LNCaP clone FGC (cell line): Measurements from ENCODE around the gene IGFBP5.

ENCODE experiments used
- DNase-seq: peaks from one replicate; pipeline ENCODE4 v3.0.0-alpha.2; 2011; ENCODE audit warnings: low read depth
- H3K4me3 ChIP-seq: 2 replicates; pipeline ENCODE4 v1.5.1; 2011; ENCODE audit warnings: mild to moderate bottlenecking, low read depth, low read length, control low read depth
- CTCF ChIP-seq: IDR thresholded peaks from 2 replicates; pipeline ENCODE4 v1.5.1; 2012; ENCODE audit warnings: mild to moderate bottlenecking; ENCODE audit not compliant: control insufficient read depth, insufficient read depth; ENCODE audit errors: extremely low read depth

IGFBP5 gene

GRCh38 chr2:216702756-216703155 is 7.4 kb upstream of the IGFBP5 start:
- H3K4me3 ChIP-seq, result no peak overlapping the region
- no peak for DNase-seq
- TF ChIP-seq CTCF, result no peak

- TF ChIP-seq CTCF, result no peak
- DNase-seq, result no peak
- no peak overlapping the region for H3K4me3 ChIP-seq
These were observed 6.2 kb upstream of the IGFBP5 start for GRCh38 chr2:216701544-216701943.

GRCh38 chr2:216700781-216701180 is 5.4 kb upstream of the IGFBP5 start:
- no peak for DNase-seq
- H3K4me3 ChIP-seq, result no peak overlapping the region
- no peak for TF ChIP-seq CTCF

GRCh38 chr2:216700088-216700567 is 4.8 kb upstream of the IGFBP5 start:
- no peak for TF ChIP-seq CTCF
- no peak for DNase-seq

GRCh38 chr2:216698895-216699294 is 3.5 kb upstream of the IGFBP5 start:
- no peak for DNase-seq
- peak; percentile 83 for TF ChIP-seq CTCF
- no peak overlapping the region for H3K4me3 ChIP-seq

More at GRCh38 chr2:216700088-216700567, 4.8 kb upstream of the IGFBP5 start:
- no peak overlapping the region for H3K4me3 ChIP-seq

GRCh38 chr2:216698293-216698692 is 2.9 kb upstream of the IGFBP5 start:
- no peak for DNase-seq
- no peak overlapping the region for H3K4me3 ChIP-seq
- no peak for TF ChIP-seq CTCF
